GM11168 (cell line): ENCODE data around the gene ZNF462.

Experiments
- in situ Hi-C: fragments of 300-500 bp; cut with MboI; formaldehyde crosslinking; loops from one replicate; pipeline ENCODE4 v1.12.0; 2022; ENCODE audit warnings: low sequenced_read_pairs; ENCODE audit not compliant: unreplicated experiment

Gene ZNF462

DNA sequence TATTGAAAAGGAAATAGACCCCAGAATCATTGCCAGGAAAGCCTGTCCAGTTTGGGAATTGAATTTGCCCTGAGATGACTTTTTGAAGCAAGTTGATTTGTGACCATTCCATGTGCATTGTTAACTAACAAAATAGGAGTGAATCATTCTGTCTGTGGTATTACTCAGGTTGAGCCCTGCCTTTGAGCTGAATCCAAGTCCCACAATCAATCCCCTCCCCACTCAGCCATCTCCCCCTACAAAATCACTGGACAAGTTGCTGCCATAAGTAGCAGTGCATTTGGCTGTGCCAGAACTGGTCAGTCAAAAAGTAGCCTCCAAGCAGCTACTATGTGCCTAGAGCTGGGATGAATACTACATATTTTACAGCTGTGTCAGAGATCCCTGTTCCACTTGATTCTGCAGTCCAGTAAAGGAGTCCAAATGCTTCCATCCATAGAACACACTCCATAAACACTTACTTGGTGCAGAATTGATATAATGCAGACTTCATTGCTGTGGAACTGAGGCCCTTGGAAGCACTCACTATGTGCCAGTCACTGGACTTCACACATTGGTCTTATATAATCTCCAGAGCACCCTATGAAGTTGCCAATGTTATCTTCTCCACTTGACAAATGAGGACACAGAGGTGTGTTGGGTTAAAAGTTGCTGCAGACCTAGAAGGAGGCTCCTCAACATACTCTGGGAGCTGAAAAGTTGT is 96.1 kb downstream of the ZNF462 start:
- in situ Hi-C loops: no loop called here

DNA sequence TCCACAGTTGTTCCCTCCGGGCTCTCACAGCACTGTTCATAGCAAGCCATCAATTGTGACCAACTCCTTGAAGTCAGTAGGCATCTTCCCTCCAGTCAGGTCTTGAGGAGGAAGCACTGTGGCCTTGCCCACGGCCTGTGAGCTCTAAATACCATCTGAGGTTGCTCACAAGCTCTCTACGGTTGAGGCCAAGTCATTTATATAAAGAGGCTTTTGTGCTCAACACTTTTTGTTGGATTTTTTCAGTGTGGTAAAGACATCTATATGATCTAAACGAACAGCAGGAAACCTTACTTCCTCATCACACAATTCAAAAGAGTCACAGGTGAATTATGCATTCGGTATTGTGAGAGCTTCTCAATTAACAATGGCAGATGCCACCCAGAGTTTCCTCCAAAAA is 97.3 kb downstream of the ZNF462 start:
- in situ Hi-C loops: no loop called here

DNA sequence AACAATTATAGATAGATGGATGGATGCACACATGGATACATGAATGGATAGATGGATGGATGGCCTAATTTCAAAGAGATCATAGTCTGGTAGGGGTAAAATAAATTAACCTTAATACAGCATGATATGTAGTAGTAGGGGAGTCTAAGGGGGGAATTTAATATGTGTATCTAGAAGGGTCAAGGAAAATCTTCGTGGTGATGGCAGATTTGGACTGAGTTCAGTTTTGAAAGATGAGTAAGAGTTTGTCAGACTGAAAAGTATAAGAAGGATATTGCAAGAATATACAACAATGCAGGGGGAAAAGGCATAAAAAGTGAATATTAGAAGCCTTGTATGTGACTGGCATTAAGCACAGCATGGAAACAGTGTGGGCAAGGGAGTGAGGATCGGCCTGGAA is 98.7 kb downstream of the ZNF462 start:
- in situ Hi-C loops: no loop called here

DNA sequence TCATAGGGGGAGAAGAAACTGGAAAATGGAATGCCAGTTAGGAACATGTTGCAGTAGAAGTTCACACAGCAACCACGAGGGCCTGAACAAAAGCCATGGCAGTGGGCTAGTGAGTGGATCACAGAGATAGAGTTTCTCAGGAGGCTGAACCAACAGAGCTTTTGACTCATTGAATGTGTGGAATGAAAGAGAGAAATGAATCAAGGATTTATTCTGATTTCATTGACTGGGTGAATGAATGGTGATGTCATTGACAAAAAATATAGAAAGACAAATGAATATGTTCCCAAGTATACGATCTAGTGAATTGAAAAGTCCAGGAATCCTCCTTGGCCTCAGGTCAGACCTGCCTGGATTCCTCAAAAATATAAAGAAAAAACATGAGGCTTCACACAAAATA is 99.2 kb downstream of the ZNF462 start:
- in situ Hi-C loops: no loop called here

DNA sequence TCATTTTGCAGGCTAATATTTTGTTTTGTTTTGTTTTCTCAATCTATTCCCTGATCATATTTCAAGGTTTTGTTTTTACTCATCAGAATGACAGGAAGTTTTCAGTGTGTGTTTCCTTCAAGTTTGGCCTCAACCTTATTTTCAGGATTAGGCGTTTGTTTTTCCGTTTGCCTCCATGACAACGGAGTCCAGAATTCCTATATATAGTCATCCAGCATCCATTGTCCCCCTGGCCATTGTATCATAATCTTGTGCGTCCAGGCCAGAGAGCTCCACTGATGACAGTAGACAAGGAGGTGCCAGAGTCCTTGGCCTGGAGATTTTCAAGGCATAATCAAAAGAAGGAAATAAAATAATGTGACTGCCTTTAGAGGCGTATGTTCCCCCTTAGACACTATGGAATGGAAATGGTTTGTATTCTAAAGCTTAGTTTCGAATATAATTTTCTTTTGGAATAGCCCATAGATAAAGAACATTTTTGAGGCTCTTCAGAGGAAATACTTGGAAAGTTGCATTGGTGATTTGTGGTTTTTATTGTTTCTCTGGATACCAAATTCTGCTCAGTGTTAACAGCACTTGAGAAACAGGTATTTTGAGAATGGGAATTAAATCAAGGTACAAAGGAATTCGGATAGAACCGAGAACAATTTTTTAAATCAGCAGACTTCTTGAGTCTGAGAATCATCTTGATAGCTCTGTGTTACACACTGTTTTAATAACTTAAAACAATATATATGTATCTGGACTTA is 99.8 kb downstream of the ZNF462 start:
- in situ Hi-C loops: no loop called here

DNA sequence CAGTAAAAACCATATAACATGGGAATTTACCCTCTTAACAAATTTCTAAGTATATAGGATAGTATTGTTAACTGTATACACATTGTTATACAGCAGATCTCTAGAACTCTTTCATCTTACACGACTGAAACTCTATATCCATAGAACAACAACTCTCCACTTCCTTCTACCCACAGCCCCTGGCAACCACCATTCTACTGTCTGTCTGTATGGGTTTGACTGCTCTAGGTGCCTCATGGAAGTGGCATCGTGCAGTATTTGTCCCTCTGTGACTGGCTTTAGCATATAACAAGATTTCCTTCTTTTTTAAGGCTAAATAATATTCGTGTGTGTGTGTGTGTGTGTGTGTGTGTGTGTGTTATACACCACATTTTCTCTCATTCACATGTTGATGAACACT is 100.7 kb downstream of the ZNF462 start:
- in situ Hi-C loops: no loop called here

DNA sequence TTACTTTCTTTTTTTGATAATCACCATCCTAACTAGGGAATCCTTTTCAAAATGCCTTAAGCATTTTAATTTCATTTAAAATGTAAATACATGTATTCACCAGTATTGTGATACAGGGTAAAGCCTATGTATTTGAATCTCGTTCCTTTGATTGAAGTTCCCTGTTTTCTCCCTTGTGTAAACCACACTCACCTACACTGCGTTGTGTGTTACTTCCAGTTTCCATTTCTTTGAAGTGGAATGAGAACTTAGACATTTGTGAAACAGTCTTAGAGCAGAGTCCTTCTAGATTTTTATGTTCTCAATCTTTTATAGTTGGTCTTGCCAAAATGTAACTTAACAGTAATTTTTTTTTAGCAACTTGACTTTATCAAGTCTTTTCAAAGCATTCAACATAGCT is 101.4 kb downstream of the ZNF462 start:
- in situ Hi-C loops: no loop called here

DNA sequence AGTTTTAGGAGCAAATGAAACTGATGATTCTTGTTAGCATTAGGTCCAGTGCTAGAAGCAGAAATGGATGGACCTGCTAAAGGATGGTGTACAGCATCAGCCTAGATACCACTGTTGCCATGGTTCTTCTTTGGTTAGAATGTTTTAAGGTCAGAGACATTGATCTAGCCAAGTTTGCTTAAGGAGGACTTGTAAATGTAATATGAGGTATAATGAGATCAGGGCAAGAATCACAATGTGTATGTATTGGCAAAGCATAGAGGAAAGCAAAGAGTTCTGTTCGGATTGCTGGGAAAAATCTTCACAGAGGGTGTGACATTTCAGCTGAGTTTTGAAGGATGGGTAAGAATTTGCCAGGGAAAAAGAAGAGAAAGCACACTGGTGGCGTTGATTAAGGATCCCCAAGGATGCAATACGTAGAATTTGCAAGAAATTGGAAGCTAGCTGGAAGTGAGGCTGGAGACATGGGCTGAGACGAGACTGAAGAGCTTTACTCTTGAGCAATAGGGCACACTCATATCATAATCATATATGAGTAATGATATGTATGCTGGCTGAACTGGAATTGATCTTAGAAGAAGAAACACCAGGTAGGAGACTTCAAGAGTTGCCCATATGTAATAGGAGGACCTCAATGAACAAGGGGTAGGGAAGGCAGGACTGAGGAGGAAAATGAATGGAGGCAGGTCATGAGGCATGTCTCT is 102.0 kb downstream of the ZNF462 start:
- in situ Hi-C loops: no loop called here

DNA sequence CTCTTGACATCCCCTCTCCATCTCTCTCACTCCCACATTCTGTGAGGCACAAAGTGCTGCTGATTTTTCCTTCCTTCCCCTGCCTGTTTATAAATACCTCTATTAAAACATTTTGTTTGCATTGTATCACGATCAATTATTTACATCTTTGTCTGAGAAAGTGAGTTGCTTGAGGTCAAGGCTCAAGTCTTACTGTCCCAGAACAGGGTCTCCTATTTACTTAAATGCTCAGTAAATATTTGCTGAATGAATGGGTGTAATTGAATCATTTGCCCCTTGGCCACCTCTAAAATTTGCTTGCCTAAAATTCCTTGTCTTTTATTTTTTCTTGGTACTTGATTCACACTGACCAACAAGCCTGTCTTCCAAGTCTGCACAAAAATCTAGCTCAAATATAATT is 103.5 kb downstream of the ZNF462 start:
- in situ Hi-C loops: no loop called here

DNA sequence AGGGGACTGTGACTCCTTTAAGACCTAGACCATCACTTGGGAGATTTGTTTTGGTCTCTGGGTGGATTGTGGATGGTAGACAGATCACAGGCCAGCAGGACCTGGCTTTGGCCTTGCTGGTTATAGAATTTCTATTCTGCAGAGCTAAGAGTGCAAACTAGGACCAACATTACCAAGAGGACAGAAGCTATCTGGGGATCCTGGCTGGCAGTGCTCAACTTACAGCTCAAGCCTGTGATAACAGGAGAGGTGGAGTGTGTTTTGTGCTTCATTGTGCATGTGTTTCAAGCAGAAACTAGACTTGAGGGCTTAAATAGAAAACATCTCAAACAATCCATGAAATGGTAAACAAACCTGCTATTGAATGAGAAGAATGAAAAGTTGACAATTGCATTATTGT is 106.7 kb downstream of the ZNF462 start:
- in situ Hi-C loops: no loop called here

DNA sequence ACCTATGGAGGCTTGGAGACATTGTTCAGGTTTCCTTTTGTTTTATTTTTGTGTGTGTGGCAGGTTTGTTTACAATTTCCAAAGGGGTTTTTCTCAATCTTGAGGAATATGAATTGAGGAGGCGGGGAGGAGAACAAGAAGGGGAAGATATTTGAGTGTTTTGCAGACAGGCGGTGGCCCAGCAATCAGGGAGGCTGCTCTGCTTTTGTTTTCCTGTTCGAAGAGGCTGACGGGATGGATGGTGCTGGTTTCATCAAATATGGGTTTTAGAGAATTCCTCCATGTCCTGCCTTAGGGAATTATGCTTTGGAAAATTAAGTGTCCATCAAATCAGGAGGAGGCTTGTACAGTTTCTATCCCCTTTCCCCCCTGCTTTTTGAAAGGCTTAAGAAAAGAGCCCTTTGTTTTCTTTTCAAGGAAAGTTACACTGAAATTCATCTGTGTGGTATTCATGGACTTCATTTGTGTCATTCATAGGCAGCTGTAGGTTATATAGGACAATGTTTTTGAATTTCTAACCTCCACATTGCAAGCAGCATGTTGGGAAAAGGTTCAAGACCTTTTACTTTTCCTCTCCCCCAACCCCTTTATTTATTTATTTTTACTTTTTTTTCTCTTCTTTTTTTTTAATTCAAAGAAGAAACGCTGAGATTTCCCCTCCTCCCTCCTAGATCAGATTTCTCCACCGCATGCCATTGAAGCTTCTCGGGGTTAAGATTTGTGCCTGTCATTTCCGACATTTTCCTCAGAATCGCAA is 107.4 kb downstream of the ZNF462 start:
- in situ Hi-C loops: no loop called here

DNA sequence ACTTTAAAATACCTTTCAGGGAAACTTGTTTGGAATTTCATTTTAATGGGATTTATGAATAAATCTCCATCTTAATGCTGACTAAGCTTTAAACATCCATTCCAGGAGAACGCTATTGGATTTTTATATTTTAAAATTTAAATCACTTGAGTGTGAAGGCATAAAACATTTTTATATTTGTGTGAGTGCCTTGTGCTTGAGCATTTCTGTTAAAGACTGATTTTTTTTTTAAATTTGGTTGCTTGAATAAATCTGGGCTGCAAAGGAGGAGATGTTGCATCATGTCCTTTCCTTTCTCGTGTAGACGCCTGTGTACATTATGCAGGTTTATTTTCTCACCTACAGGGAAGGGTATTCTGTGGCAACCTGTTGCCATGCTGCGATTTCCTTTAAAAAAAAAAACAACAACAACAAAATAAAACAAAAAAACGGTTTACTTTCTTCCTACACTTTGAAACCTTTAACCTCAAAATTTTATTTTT is 108.1 kb downstream of the ZNF462 start:
- in situ Hi-C loops: no loop called here

DNA sequence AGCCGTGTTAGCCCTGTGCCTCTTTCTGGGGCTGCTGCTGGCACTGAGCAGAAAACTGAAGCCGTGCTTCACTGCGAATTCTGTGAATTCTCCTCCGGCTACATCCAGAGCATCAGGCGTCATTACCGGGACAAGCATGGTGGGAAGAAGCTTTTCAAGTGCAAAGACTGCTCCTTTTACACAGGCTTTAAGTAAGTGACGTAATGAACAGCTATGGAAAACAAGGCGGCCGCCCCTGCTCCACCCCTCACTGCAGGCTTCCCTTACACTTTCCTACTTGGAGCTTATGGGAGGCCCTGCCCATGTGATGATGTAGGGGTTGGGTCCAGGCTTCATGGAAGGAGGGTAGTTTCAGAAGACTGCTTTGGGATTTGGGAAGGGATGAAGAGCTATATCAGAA is 109.1 kb downstream of the ZNF462 start:
- in situ Hi-C loops: no loop called here

DNA sequence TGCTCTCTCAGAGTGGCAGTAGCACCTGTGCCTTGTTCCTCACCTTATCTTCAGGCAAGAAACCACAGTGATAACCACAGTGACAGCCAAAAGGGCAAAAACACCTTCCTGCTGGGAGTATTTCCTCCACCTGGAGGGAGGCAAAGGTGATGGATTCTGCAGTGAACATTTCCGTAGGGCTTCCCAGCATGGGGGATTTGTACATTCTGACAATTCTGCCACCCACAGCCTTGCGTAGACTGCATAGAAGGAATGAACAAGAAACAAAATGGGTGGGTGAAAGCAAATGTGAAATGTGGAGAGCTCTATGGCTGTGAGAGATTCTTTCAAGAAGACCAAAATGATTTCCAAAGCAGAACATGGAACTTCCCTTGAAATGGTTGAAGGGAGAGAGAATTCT is 111.4 kb downstream of the ZNF462 start:
- in situ Hi-C loops: no loop called here

DNA sequence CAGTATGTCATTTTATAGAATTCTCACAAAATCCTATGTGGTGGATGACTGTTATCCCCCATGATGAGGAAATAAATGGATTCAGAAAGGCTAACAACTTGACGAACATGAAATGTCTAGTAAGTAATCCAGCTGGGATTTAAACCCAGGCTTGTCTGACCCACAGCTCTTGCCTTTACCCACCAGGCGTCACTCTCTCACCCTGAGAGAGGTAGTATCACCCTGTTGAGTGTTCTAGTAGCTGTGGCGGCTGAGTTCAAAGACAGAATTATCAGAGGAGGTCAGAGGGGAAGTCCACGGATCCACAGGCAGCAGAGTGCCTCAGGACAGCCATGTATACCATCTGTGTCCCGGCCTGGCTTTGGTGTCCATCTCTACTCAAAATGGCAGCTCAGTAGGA is 113.8 kb downstream of the ZNF462 start:
- in situ Hi-C loops: no loop called here

DNA sequence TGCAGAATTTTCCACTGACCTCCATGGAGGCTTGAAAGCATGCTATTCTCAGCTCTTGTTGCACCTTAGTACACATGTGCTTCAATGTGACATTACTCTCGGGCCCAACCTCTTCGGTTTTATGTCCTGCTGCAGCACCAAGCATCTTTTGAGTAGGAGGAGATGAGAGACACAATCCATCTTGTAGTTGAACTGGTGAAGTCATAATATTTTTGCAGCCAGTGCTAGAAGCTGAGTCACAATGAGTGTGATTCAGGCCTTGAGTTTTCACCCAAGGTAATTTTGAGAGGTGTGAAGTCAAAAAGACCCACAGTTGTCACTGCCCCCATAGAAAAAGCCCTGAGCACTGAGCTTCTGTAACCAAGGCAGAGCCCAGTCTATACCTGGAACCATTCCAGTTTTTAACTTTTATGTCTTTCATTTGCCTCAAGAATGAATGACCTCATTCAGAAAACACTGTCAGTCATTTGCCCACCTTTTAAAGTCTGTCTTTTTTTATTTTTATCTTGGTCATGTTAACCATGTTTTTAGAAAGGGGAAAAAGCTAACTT is 117.7 kb downstream of the ZNF462 start:
- in situ Hi-C loops: no loop called here

DNA sequence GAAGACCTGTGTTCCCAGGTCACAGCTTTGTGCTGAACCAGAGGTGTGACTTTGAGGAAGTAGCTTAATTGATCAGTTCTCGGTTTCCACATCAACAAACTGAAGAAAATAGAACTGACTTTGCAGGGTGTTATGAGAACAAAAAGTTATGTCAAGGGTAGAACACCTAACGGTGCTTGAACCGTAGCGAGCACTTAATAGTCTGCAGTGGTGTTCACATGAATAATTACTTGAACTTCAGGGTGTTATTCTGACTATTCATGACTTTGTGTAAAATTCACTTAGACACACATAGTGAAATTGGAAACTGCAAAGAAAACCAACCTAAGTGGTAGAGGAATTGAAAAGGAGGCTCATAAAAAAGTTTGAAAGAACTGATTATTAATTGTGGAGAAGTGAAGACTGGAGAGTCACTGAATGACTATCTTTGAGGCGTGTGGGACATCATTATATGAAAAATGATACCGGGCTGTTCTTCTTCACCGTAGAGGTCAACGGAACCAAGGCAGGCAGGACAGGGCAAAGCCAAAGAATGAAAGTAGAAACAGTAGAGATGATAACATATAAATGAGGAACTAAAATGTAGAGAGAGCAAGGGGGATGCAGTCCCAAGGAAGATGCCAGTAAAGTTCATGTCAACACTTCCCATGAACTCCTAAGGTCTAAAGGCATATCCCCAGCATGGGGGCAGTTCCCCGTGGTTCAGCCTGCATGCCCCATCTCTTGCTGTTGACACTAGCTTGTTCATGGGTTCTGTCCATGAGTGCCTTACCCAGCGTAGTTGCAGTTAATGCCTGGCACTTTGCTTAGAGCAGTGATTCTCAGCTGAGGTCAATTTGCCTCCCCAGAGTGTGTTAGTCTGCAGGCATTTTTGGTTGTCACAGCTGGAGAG is 118.7 kb downstream of the ZNF462 start:
- in situ Hi-C loops: no loop called here

DNA sequence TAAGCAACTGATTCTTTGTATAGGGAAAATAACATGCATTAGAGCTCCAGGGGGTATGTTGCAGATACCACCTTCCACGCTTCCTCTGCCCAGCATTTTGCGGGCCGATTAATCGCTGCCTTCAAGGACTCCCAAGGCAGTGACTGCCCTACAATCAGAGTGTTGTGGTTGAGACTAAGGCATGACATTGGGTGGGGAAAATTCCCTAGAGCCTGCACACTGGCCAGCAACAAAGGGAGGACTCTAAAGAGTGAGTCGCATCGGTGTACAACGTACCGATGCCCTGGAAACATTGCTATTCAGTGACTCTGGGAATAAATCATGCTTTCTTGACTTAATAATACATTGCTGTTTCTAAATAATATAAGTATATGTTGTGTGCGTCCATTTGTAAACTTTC is 119.7 kb downstream of the ZNF462 start:
- in situ Hi-C loops: no loop called here

DNA sequence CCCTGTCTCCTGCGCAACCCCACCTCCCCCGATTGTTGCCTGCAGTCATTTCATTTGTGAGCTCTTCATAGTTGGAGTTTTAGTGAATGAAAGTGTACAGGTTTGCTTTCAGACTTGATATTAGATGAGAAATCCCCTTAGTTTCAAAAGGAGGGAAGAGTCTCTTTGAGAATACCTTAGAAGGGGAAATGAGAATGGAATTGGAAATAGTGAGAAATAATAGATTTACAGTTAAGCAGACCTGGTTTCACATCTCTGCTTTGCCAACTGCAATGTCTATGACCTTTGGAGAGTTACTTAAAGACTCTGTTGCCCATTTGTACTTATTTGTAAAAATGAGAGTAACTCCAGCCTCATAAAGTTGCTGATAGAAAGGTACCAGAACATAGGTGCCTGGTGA is 120.4 kb downstream of the ZNF462 start:
- in situ Hi-C loops: no loop called here
